Esophagus muscularis mucosa (tissue), 4 donors: Measurements from ENCODE around the gene NIP7.

Experiments
- CTCF ChIP-seq, 3 experiments: fragments of 200-600 bp in 2 of 3; fragments of 450-650 bp in 1 of 3; sonication (generic) in 2 of 3; IDR thresholded peaks; one replicate each; pipeline ENCODE4 v1.5.1; 2017 to 2019; ENCODE audit warnings: antibody characterized with exemption in 3 of 3, mild to moderate bottlenecking in 2 of 3, moderate library complexity in 1 of 3
- EP300 ChIP-seq: sonication (generic); formaldehyde crosslinking; IDR thresholded peaks from one replicate; pipeline ENCODE4 v1.6.1; 2017; ENCODE audit warnings: antibody characterized with exemption
- POLR2A ChIP-seq: fragments of 450-650 bp; IDR thresholded peaks from one replicate; pipeline ENCODE4 v1.6.1; 2017; ENCODE audit warnings: antibody characterized with exemption, moderate library complexity, mild to moderate bottlenecking, low read depth

GRCh38 chr16:69346683-69347082, 7.1 kb downstream of the NIP7 start:
- TF ChIP-seq EP300 (no peak), POLR2A (no peak), CTCF (IDR thresholded peaks at IDR 0.05) (no peak)
